ENCODE measurements around the gene SMYD1.

Gene SMYD1

GRCh38 chr2:88059979-88060906 is 7.4 kb upstream of the SMYD1 start:
- no peak overlapping the region for H3K4me3 ChIP-seq (ENCODE audit: low read length)

GRCh38 chr2:88060907-88061275 is 6.7 kb upstream of the SMYD1 start:
- no peak overlapping the region for H3K9ac ChIP-seq (ENCODE audit: low read length)
- peaks cover 4% of the 10 kb centered on the region for H3K4me1 ChIP-seq (ENCODE audit: control insufficient read depth, insufficient read depth, low read length)
- no peak overlapping the region for H3K27ac ChIP-seq (ENCODE audit: low read depth, low read length)
- H3K36me3 ChIP-seq (ENCODE audit: control insufficient read depth, insufficient read depth, low read length): no peaks in the 10 kb centered on the region
- no peak overlapping the region for H3K4me3 ChIP-seq (ENCODE audit: low read length)
- H3K27me3 ChIP-seq (ENCODE audit: control insufficient read depth, insufficient read depth, low read length): no peaks in the 10 kb centered on the region

More at GRCh38 chr2:88059979-88060906, 7.4 kb upstream of the SMYD1 start:
- Histone ChIP-seq H3K27me3 (ENCODE audit: control insufficient read depth, insufficient read depth, low read length) (no peaks in the 10 kb centered on the region), H3K36me3 (ENCODE audit: control insufficient read depth, insufficient read depth, low read length) (no peaks in the 10 kb centered on the region), H3K4me1 (ENCODE audit: control insufficient read depth, insufficient read depth, low read length) (peaks cover 4% of the 10 kb centered on the region), H3K27ac (ENCODE audit: low read depth, low read length) (no peak overlapping the region), H3K9ac (ENCODE audit: low read length) (no peak overlapping the region)

DNA sequence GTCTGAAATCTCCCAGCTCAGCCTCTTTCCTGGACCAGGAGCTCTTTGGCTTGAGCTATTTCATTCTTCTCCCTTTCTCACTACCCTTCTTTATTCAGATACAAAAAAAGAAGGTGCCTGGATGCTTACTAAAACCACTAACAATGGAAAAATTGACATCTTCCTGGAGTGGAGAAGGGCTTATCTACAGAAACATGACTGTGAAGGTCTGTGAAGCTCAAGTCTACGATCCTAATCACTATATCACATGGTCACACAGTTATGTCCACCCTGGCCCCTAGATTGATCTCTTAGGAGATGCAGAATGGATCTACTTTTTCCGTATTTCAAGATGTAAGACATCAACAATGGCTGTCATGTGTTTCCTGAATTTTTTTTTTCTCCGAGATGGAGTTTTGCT is 6.3 kb upstream of the SMYD1 start:
- no peaks in the 10 kb centered on the region for H3K36me3 ChIP-seq (ENCODE audit: control insufficient read depth, insufficient read depth, low read length)
- no peak overlapping the region for H3K27ac ChIP-seq (ENCODE audit: low read depth, low read length)
- no peaks in the 10 kb centered on the region for H3K4me1 ChIP-seq (ENCODE audit: control insufficient read depth, insufficient read depth, low read length)
- H3K4me3 ChIP-seq (ENCODE audit: low read length): no peak overlapping the region
- no peak overlapping the region for H3K9ac ChIP-seq (ENCODE audit: low read length)
- no peaks in the 10 kb centered on the region for H3K27me3 ChIP-seq (ENCODE audit: control insufficient read depth, insufficient read depth, low read length)

DNA sequence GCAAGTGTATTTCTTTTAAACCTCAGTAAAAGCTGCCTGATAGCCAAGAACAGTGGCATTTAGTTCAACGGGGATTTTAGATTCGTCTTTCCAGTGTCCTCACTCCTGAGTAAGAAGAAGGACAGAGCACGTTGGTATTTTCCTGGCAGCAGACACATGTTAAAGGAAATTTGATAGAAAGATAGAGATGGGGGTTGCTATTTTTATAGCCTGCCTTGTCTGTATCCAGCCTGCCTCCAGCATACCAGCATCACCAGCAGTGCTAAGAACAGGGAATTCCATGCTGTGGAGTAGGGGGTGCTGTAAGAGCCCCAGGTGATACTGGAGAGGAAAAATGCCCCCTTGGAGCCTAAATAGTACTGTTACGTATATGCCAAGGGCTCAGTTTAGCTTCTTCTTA is 1.1 kb upstream of the SMYD1 start:
- H3K4me3 ChIP-seq (ENCODE audit: low read length): no peak overlapping the region
- no peak overlapping the region for H3K9ac ChIP-seq (ENCODE audit: low read length)
- H3K27me3 ChIP-seq (ENCODE audit: control insufficient read depth, insufficient read depth, low read length): no peaks in the 10 kb centered on the region
- H3K27ac ChIP-seq (ENCODE audit: low read depth, low read length): no peak overlapping the region
- H3K4me1 ChIP-seq (ENCODE audit: control insufficient read depth, insufficient read depth, low read length): peaks cover 3% of the 10 kb centered on the region
- no peaks in the 10 kb centered on the region for H3K36me3 ChIP-seq (ENCODE audit: control insufficient read depth, insufficient read depth, low read length)

- H3K4me1 ChIP-seq (ENCODE audit: control insufficient read depth, insufficient read depth, low read length): peaks cover 3% of the 10 kb centered on the region
- H3K9ac ChIP-seq (ENCODE audit: low read length): no peak overlapping the region
- H3K27me3 ChIP-seq (ENCODE audit: control insufficient read depth, insufficient read depth, low read length): no peaks in the 10 kb centered on the region
- H3K36me3 ChIP-seq (ENCODE audit: control insufficient read depth, insufficient read depth, low read length): no peaks in the 10 kb centered on the region
- H3K27ac ChIP-seq (ENCODE audit: low read depth, low read length): peak overlapping the region; percentile 64
- peak overlapping the region; percentile 14 for H3K4me3 ChIP-seq (ENCODE audit: low read length)
Measured at GRCh38 chr2:88067189-88067588, 436 bp upstream of the SMYD1 start.

GRCh38 chr2:88068044-88068443 is 419 bp downstream of the SMYD1 start:
- Histone ChIP-seq H3K4me1 (ENCODE audit: control insufficient read depth, insufficient read depth, low read length) (peaks cover 3% of the 10 kb centered on the region), H3K27ac (ENCODE audit: low read depth, low read length) (peak overlapping the region; percentile 64), H3K27me3 (ENCODE audit: control insufficient read depth, insufficient read depth, low read length) (no peaks in the 10 kb centered on the region), H3K9ac (ENCODE audit: low read length) (no peak overlapping the region), H3K4me3 (ENCODE audit: low read length) (peak overlapping the region; percentile 14), H3K36me3 (ENCODE audit: control insufficient read depth, insufficient read depth, low read length) (no peaks in the 10 kb centered on the region)

DNA sequence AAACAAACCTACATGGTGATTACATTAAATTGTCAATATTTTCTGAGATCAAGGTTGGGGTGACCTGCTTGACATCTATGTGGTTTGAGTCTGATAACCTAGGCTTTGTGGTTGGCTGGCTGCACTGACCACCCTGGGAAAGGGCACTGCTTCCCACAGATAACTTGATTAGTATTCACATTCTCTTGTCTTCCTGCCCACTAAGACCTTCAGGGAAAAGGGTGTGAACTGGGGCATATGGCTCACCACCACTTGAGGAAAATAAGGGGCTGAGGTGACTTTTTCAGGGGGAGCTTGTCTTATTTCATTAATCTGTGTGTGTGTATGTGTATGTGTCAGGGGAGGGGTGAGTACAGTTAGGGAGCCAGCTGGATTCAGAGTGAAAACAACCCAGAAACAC is 1.5 kb downstream of the SMYD1 start:
- Histone ChIP-seq H3K36me3 (ENCODE audit: control insufficient read depth, insufficient read depth, low read length) (no peaks in the 10 kb centered on the region), H3K27ac (ENCODE audit: low read depth, low read length) (peak overlapping the region; percentile 68), H3K4me1 (ENCODE audit: control insufficient read depth, insufficient read depth, low read length) (peaks cover 3% of the 10 kb centered on the region), H3K27me3 (ENCODE audit: control insufficient read depth, insufficient read depth, low read length) (no peaks in the 10 kb centered on the region), H3K9ac (ENCODE audit: low read length) (no peak overlapping the region), H3K4me3 (ENCODE audit: low read length) (peak overlapping the region; percentile 17)

GRCh38 chr2:88070055-88070454 is 2.4 kb downstream of the SMYD1 start:
- no peak overlapping the region for H3K4me3 ChIP-seq (ENCODE audit: low read length)
- no peak overlapping the region for H3K27ac ChIP-seq (ENCODE audit: low read depth, low read length)
- H3K4me1 ChIP-seq (ENCODE audit: control insufficient read depth, insufficient read depth, low read length): peaks cover 3% of the 10 kb centered on the region
- no peaks in the 10 kb centered on the region for H3K36me3 ChIP-seq (ENCODE audit: control insufficient read depth, insufficient read depth, low read length)
- H3K27me3 ChIP-seq (ENCODE audit: control insufficient read depth, insufficient read depth, low read length): no peaks in the 10 kb centered on the region
- H3K9ac ChIP-seq (ENCODE audit: low read length): no peak overlapping the region

- no peak overlapping the region for H3K9ac ChIP-seq (ENCODE audit: low read length)
- no peaks in the 10 kb centered on the region for H3K27me3 ChIP-seq (ENCODE audit: control insufficient read depth, insufficient read depth, low read length)
- H3K27ac ChIP-seq (ENCODE audit: low read depth, low read length): peak overlapping the region; percentile 61
- peaks cover 3% of the 10 kb centered on the region for H3K4me1 ChIP-seq (ENCODE audit: control insufficient read depth, insufficient read depth, low read length)
- no peak overlapping the region for H3K4me3 ChIP-seq (ENCODE audit: low read length)
- no peaks in the 10 kb centered on the region for H3K36me3 ChIP-seq (ENCODE audit: control insufficient read depth, insufficient read depth, low read length)
Measured at GRCh38 chr2:88071365-88071764, 3.7 kb downstream of the SMYD1 start.

DNA sequence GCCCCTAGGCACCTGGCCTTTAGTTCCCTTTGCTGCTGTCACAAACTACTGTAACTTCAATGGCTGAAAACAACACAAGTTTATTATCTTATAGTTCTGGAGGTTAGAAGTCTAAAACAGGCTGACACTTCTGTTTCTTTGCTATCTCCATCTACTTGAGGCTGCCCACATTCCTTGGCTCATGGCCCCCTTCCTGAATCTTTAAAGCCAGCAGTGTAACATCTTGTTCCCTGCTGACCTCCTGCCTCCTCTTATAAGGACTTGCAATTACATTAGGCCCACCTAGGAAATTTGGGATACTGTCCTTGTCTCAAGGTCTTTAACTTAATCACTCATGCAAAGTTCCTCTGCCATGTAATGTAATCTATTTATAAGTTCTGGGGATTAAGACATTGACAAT is 6.5 kb downstream of the SMYD1 start:
- Histone ChIP-seq H3K4me3 (ENCODE audit: low read length) (no peak overlapping the region), H3K27me3 (ENCODE audit: control insufficient read depth, insufficient read depth, low read length) (no peaks in the 10 kb centered on the region), H3K36me3 (ENCODE audit: control insufficient read depth, insufficient read depth, low read length) (no peaks in the 10 kb centered on the region), H3K27ac (ENCODE audit: low read depth, low read length) (peak overlapping the region; percentile 43), H3K9ac (ENCODE audit: low read length) (no peak overlapping the region), H3K4me1 (ENCODE audit: control insufficient read depth, insufficient read depth, low read length) (peaks cover 13% of the 10 kb centered on the region)

- Histone ChIP-seq H3K4me1 (ENCODE audit: control insufficient read depth, insufficient read depth, low read length) (peaks cover 14% of the 10 kb centered on the region), H3K36me3 (ENCODE audit: control insufficient read depth, insufficient read depth, low read length) (no peaks in the 10 kb centered on the region), H3K27ac (ENCODE audit: low read depth, low read length) (peak overlapping the region; percentile 51), H3K27me3 (ENCODE audit: control insufficient read depth, insufficient read depth, low read length) (no peaks in the 10 kb centered on the region), H3K9ac (ENCODE audit: low read length) (no peak overlapping the region), H3K4me3 (ENCODE audit: low read length) (no peak overlapping the region)
Measured at GRCh38 chr2:88074854-88075292, 7.2 kb downstream of the SMYD1 start.

- H3K4me3 ChIP-seq (ENCODE audit: low read length): no peak overlapping the region
- no peaks in the 10 kb centered on the region for H3K36me3 ChIP-seq (ENCODE audit: control insufficient read depth, insufficient read depth, low read length)
- H3K27me3 ChIP-seq (ENCODE audit: control insufficient read depth, insufficient read depth, low read length): no peaks in the 10 kb centered on the region
- H3K9ac ChIP-seq (ENCODE audit: low read length): no peak overlapping the region
- peak overlapping the region; percentile 72 for H3K27ac ChIP-seq (ENCODE audit: low read depth, low read length)
- peaks cover 14% of the 10 kb centered on the region for H3K4me1 ChIP-seq (ENCODE audit: control insufficient read depth, insufficient read depth, low read length)
Measured at GRCh38 chr2:88077080-88077479, 9.5 kb downstream of the SMYD1 start.

GRCh38 chr2:88078643-88079172 is 11.1 kb downstream of the SMYD1 start:
- peak overlapping the region; percentile 28 for H3K27ac ChIP-seq (ENCODE audit: low read depth, low read length)
- H3K4me3 ChIP-seq (ENCODE audit: low read length): no peak overlapping the region
- H3K36me3 ChIP-seq (ENCODE audit: control insufficient read depth, insufficient read depth, low read length): no peaks in the 10 kb centered on the region
- peaks cover 14% of the 10 kb centered on the region for H3K4me1 ChIP-seq (ENCODE audit: control insufficient read depth, insufficient read depth, low read length)
- no peak overlapping the region for H3K9ac ChIP-seq (ENCODE audit: low read length)
- no peaks in the 10 kb centered on the region for H3K27me3 ChIP-seq (ENCODE audit: control insufficient read depth, insufficient read depth, low read length)
